Measurements from ENCODE around the gene ABLIM2. TPM values are rescaled to one million over a fixed set of nuclear protein-coding genes. Genes with fewer than 3 reads are reported as not detected.

Gene ABLIM2
- total and polyA plus RNA-seq, 2 experiments from 2014 or later = 1.5 to 4.3 TPM

DNA sequence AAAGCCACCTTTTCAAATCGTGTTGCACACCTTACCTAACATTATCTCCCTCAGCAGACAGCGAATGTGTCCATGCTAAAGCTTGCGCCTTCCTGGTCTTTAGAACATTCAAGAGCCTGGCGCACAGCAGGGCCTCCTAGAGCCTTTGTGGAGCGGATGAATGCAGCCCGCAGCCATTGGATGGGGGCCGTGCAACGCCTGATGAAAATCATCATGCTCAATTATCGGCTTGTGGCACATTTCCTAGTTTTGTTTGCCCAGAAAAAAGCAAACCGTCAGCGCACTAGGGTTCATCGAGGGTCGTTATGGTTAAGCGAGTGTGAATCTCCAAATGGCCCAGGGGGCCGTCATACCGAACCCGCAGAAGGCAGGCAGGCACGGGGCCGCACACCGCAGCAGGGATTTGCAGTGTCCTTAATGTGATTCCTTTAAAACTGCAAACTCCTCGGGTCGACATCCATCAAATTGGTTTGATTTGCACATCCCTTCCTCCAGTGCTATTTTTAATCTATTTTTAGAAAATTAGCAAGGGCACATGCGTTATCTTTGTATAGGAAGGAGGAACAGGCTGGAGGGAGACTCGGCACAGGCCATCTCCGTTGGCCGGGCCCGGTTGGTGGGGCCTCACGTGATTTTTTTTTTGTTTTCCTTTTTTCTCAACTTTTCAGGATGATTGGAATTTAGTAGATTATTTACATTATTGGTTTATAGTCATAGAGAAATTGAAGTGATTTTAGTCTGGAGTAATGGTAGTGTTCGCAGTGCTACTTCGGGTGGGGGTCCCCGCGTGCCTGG, 53.1 kb downstream of the ABLIM2 start:
- H3K27me3 Mint-ChIP-seq (ENCODE audit: insufficient read depth, low read depth, poor library complexity) = peaks cover 21% of the 10 kb centered on the region
- Histone ChIP-seq H3K36me3 (ENCODE audit: insufficient read depth) (no peaks in the 10 kb centered on the region), H3K27ac (ENCODE audit: low read depth) (no peak overlapping the region), H3K9me2 (ENCODE audit: insufficient read depth) (no peaks in the 10 kb centered on the region), H3K79me2 (replicated peaks; ENCODE audit: insufficient read depth) (no peaks in the 10 kb centered on the region), H3K4me3 (no peak overlapping the region), H4K20me1 (replicated peaks; ENCODE audit: insufficient read depth) (no peaks in the 10 kb centered on the region), H3K4me1 (ENCODE audit: insufficient read depth) (peaks cover 18% of the 10 kb centered on the region), H3K4me2 (no peak overlapping the region), H3F3A (replicated peaks; ENCODE audit: low read depth) (no peaks in the 10 kb centered on the region), H3K27me3 (ENCODE audit: insufficient read depth) (no peaks in the 10 kb centered on the region), H2AFZ (no peak overlapping the region)
- H3K27ac Mint-ChIP-seq = no peak overlapping the region
- no peak overlapping the region for H3K4me3 Mint-ChIP-seq
- peaks cover 37% of the 10 kb centered on the region for H3K4me1 Mint-ChIP-seq
- H3K9me3 Mint-ChIP-seq = peaks cover 2% of the 10 kb centered on the region; the same call in 1 of the 3 replicates
- ATAC-seq = peak; percentile 19
- H3K36me3 Mint-ChIP-seq (ENCODE audit: low read depth) = no peaks in the 10 kb centered on the region; the same call in 2 of the 3 replicates
- TF ChIP-seq NANOG (IDR thresholded peaks at IDR 0.05; ENCODE audit: borderline replicate concordance) (no peak), JUNB (IDR thresholded peaks at IDR 0.05; ENCODE audit: unreplicated experiment) (no peak), CREB1 (CRISPR knock-in tag; IDR thresholded peaks at IDR 0.05; ENCODE audit: low read depth) (no peak), ZNF114 (CRISPR knock-in tag; IDR thresholded peaks at IDR 0.05) (no peak), EZH2 (IDR thresholded peaks at IDR 0.05; ENCODE audit: low read depth, unreplicated experiment) (no peak), POLR2AphosphoS5 (IDR thresholded peaks at IDR 0.05; ENCODE audit: low read depth) (no peak), ZNF331 (CRISPR knock-in tag; IDR thresholded peaks at IDR 0.05; ENCODE audit: low read depth) (no peak), STAT1 (IDR thresholded peaks at IDR 0.05; ENCODE audit: unreplicated experiment) (no peak), EZH2phosphoT487 (IDR thresholded peaks at IDR 0.05; ENCODE audit: unreplicated experiment) (no peak)
- TF ChIP-seq, protein P1, sequence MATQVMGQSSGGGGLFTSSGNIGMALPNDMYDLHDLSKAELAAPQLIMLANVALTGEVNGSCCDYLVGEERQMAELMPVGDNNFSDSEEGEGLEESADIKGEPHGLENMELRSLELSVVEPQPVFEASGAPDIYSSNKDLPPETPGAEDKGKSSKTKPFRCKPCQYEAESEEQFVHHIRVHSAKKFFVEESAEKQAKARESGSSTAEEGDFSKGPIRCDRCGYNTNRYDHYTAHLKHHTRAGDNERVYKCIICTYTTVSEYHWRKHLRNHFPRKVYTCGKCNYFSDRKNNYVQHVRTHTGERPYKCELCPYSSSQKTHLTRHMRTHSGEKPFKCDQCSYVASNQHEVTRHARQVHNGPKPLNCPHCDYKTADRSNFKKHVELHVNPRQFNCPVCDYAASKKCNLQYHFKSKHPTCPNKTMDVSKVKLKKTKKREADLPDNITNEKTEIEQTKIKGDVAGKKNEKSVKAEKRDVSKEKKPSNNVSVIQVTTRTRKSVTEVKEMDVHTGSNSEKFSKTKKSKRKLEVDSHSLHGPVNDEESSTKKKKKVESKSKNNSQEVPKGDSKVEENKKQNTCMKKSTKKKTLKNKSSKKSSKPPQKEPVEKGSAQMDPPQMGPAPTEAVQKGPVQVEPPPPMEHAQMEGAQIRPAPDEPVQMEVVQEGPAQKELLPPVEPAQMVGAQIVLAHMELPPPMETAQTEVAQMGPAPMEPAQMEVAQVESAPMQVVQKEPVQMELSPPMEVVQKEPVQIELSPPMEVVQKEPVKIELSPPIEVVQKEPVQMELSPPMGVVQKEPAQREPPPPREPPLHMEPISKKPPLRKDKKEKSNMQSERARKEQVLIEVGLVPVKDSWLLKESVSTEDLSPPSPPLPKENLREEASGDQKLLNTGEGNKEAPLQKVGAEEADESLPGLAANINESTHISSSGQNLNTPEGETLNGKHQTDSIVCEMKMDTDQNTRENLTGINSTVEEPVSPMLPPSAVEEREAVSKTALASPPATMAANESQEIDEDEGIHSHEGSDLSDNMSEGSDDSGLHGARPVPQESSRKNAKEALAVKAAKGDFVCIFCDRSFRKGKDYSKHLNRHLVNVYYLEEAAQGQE (IDR thresholded peaks at IDR 0.05; ENCODE audit: unreplicated experiment) = no peak
- TF ChIP-seq, protein P2, sequence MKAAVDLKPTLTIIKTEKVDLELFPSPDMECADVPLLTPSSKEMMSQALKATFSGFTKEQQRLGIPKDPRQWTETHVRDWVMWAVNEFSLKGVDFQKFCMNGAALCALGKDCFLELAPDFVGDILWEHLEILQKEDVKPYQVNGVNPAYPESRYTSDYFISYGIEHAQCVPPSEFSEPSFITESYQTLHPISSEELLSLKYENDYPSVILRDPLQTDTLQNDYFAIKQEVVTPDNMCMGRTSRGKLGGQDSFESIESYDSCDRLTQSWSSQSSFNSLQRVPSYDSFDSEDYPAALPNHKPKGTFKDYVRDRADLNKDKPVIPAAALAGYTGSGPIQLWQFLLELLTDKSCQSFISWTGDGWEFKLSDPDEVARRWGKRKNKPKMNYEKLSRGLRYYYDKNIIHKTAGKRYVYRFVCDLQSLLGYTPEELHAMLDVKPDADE (IDR thresholded peaks at IDR 0.05) = no peak
- TF ChIP-seq, protein P3, sequence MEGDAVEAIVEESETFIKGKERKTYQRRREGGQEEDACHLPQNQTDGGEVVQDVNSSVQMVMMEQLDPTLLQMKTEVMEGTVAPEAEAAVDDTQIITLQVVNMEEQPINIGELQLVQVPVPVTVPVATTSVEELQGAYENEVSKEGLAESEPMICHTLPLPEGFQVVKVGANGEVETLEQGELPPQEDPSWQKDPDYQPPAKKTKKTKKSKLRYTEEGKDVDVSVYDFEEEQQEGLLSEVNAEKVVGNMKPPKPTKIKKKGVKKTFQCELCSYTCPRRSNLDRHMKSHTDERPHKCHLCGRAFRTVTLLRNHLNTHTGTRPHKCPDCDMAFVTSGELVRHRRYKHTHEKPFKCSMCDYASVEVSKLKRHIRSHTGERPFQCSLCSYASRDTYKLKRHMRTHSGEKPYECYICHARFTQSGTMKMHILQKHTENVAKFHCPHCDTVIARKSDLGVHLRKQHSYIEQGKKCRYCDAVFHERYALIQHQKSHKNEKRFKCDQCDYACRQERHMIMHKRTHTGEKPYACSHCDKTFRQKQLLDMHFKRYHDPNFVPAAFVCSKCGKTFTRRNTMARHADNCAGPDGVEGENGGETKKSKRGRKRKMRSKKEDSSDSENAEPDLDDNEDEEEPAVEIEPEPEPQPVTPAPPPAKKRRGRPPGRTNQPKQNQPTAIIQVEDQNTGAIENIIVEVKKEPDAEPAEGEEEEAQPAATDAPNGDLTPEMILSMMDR (conservative IDR thresholded peaks at IDR 0.05; ENCODE audit: low read depth in 2 of 2) = no peak
- TF ChIP-seq, protein P4, sequence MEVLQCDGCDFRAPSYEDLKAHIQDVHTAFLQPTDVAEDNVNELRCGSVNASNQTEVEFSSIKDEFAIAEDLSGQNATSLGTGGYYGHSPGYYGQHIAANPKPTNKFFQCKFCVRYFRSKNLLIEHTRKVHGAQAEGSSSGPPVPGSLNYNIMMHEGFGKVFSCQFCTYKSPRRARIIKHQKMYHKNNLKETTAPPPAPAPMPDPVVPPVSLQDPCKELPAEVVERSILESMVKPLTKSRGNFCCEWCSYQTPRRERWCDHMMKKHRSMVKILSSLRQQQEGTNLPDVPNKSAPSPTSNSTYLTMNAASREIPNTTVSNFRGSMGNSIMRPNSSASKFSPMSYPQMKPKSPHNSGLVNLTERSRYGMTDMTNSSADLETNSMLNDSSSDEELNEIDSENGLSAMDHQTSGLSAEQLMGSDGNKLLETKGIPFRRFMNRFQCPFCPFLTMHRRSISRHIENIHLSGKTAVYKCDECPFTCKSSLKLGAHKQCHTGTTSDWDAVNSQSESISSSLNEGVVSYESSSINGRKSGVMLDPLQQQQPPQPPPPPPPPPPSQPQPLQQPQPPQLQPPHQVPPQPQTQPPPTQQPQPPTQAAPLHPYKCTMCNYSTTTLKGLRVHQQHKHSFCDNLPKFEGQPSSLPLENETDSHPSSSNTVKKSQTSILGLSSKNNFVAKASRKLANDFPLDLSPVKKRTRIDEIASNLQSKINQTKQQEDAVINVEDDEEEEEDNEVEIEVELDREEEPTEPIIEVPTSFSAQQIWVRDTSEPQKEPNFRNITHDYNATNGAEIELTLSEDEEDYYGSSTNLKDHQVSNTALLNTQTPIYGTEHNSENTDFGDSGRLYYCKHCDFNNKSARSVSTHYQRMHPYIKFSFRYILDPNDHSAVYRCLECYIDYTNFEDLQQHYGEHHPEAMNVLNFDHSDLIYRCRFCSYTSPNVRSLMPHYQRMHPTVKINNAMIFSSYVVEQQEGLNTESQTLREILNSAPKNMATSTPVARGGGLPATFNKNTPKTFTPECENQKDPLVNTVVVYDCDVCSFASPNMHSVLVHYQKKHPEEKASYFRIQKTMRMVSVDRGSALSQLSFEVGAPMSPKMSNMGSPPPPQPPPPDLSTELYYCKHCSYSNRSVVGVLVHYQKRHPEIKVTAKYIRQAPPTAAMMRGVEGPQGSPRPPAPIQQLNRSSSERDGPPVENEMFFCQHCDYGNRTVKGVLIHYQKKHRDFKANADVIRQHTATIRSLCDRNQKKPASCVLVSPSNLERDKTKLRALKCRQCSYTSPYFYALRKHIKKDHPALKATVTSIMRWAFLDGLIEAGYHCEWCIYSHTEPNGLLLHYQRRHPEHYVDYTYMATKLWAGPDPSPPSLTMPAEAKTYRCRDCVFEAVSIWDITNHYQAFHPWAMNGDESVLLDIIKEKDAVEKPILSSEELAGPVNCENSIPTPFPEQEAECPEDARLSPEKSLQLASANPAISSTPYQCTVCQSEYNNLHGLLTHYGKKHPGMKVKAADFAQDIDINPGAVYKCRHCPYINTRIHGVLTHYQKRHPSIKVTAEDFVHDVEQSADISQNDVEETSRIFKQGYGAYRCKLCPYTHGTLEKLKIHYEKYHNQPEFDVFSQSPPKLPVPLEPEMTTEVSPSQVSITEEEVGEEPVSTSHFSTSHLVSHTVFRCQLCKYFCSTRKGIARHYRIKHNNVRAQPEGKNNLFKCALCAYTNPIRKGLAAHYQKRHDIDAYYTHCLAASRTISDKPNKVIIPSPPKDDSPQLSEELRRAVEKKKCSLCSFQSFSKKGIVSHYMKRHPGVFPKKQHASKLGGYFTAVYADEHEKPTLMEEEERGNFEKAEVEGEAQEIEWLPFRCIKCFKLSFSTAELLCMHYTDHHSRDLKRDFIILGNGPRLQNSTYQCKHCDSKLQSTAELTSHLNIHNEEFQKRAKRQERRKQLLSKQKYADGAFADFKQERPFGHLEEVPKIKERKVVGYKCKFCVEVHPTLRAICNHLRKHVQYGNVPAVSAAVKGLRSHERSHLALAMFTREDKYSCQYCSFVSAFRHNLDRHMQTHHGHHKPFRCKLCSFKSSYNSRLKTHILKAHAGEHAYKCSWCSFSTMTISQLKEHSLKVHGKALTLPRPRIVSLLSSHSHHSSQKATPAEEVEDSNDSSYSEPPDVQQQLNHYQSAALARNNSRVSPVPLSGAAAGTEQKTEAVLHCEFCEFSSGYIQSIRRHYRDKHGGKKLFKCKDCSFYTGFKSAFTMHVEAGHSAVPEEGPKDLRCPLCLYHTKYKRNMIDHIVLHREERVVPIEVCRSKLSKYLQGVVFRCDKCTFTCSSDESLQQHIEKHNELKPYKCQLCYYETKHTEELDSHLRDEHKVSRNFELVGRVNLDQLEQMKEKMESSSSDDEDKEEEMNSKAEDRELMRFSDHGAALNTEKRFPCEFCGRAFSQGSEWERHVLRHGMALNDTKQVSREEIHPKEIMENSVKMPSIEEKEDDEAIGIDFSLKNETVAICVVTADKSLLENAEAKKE (CRISPR knock-in tag; IDR thresholded peaks at IDR 0.05) = no peak
- no peak for DNase-seq (ENCODE audit: low spot score)
